M059J (cell line): ENCODE data around the gene LARGE1. TPM values are rescaled to one million over a fixed set of nuclear protein-coding genes. Genes with fewer than 3 reads are reported as not detected.

ENCODE experiments used
- DNase-seq: peaks from one replicate; pipeline ENCODE4 v3.0.0-alpha.2; 2012; ENCODE audit warnings: low read depth
- total RNA-seq: library from RNA; depleted of rRNA; stranded (reverse); fragments of >200 nt; shearing (Covaris generic); gene quantifications from 2 replicates; pipeline ENCODE4 v1.2.3, GENCODE V29; 2014

The LARGE1 gene
- total RNA-seq, 1 experiment from 2014 or later: 3.4 TPM

- DNase-seq: no peak
Measured at GRCh38 chr22:33658775-33659174, 261.5 kb downstream of the LARGE1 start.

DNA sequence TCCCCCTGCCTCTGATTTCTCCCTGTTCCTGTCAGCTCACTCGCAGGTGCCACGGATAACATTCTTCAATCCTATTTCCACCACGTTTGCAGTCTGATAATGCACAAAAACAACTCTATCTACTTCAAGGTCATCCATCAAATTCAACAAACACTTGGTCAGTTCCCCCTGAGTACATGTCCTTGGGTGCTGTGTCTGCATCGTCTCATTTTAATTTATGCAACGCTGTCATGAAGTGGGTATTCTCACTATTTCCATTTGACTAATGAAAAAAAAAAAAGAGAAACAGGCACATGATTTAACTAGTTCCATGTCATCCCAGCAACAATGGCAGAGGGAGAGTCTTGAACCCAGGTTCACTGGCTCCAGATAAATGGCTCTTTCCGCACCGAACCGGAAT is 262.6 kb downstream of the LARGE1 start:
- DNase-seq: no peak

GRCh38 chr22:33656808-33657628 is 263.3 kb downstream of the LARGE1 start:
- DNase-seq: no peak

- no peak for DNase-seq
Measured at GRCh38 chr22:33654173-33654895, 265.9 kb downstream of the LARGE1 start.

DNA sequence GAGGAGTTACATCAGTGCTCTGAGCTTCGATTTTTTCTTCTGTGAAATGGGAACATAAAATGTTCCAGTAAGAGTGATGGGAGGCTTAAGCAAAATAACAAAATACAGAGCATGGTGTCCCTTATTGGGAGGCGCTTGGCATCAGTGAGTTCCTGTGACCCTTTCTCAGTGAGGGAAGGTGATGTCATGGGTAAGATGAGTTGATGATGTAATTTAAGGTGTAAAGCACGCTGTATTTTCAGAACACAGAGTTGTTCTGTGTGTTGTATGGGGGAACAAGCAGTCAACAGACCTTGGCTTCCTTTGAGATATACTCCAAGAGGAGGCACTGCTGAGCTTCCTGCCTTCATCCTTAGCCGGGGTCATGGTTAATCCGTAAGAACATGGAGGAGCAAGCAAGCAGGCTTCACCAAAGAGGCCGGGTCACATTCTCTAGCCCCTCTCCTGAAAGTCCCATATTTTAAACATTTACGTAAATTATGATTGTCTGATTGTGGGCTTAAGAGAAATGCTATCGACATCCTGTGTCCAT is 266.7 kb downstream of the LARGE1 start:
- DNase-seq: no peak

DNA sequence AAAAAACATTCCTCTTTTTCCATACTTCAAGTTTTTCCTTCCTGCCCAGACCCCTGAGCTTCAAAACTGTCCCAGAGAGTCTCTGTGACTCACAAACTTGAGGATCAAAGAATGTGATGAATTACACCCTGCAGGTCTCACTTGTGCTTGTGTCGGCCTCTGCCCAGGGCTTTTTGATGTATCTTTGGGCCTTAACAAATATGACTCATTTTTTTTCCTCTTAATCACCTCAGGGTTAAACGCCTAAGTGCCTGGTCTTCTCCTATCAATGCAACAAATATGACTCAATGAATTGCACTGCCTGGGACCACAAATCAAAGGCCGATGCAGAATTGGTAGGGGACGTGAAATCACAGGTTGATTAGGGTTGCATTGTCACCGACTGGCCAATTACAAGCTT is 267.7 kb downstream of the LARGE1 start:
- peak; percentile 43 for DNase-seq

DNA sequence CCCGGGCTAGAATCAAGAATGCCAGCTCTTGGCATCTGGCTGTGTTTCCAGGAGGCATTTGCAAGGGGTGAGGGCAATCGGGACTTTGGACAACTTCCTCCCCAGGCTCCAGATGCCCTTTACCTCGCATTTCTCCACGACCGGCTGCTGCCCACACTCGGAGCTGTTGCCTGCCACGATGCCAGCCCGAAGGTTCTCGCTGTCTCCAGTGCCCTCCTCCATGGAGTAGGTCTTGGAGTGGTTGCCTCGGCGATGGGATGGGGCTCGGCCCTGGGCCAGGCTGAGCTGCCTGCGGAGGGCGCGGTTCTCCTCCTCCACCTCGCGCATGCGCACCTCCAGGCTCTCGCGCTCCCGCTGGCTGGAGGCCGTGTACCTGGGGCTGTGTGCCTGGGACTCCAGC is 270.0 kb downstream of the LARGE1 start:
- no peak for DNase-seq

GRCh38 chr22:33648478-33648877 is 271.8 kb downstream of the LARGE1 start:
- no peak for DNase-seq

- no peak for DNase-seq
Measured at GRCh38 chr22:33640900-33641299, 279.4 kb downstream of the LARGE1 start.

DNA sequence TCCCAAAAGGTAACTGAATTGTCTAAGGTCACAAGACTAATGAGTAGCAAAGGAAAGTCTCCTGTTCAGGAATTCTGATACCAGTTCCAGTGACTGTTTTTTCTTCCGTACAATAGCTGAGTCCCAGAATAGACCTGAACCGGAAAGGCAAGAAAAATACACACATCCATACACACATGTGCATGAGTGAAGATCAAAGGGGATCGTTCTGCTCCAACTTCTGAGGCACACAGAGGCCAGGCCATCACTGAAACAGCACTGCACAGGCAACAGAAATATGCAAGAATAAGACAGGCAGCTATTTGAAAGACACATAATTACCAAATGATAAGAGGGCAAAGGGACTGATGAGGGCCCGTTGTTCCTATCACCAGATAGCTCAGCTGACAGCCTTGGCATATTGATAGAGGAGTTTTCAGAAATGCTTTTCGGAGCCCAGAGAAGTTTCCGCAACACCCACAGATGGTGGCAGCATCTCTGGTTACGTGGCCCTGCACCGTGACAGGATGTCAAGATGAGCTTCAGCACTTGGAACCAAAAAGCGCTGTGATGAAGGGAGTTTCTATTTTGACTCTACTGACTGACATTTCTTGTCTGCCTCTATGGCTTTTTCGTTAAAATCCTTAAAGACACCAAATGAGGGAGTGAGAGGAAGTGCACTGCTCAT is 280.6 kb downstream of the LARGE1 start:
- no peak for DNase-seq

- no peak for DNase-seq
Measured at GRCh38 chr22:33635766-33636165, 284.5 kb downstream of the LARGE1 start.

DNA sequence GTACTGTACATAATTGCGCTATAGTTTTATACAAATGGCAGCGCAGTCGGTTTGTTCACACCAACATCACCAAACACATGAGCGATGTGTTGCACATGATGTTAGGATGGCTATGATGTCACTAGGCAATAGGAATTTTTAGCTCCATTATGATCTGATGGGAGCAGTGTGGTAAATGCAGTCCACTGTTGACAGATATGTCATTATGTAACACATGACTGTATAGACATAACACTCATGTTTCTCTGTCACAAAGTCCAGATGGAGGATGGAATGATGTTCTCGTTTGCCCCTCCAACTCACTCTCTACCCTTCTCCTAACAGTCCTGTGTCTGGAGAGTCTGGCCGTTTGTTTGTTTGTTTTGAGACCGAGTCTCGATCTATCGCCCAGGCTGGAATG is 288.5 kb downstream of the LARGE1 start:
- DNase-seq: no peak

GRCh38 chr22:33625959-33626358 is 294.3 kb downstream of the LARGE1 start:
- no peak for DNase-seq

GRCh38 chr22:33620085-33620484 is 300.2 kb downstream of the LARGE1 start:
- no peak for DNase-seq

DNA sequence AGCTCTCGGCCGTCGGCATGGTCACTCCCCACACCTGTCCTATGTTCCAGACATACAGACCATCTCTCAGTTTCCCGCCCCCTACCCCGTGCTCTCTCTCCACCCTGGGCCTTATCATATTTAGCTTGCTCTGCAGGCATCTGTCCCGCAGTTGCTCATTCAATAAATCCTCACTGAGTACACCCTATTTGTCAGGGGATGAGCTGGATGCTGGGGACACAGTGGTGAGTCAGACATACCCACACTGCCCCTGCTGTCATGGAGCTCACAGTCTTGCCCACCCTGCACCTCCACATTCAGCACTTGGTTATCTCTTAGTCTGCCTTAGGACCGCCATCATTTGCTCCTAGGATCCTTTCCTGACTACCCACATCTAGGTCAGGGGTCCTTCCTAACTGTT is 313.8 kb downstream of the LARGE1 start:
- no peak for DNase-seq

GRCh38 chr22:33605666-33606065 is 314.6 kb downstream of the LARGE1 start:
- DNase-seq: no peak

DNA sequence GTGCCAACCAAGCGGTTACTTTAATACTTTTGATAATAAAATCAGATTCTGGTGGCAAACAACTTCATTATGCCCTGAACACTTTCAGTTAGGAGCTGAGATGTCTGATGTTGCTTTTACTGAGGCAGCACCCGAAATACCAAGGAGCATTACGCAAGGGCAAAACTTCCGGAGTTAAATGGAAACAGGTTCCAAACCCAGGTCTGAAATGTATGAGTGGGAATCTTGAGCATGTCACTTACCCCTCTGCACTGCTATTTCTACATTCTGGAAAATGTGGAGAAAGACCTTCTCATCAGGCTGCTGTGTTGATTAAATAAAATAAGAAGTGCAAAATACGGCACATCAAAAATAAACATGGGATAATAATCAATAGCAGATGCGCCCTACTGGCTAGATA is 315.1 kb downstream of the LARGE1 start:
- no peak for DNase-seq

- DNase-seq: no peak
Measured at GRCh38 chr22:33601062-33601461, 319.2 kb downstream of the LARGE1 start.

DNA sequence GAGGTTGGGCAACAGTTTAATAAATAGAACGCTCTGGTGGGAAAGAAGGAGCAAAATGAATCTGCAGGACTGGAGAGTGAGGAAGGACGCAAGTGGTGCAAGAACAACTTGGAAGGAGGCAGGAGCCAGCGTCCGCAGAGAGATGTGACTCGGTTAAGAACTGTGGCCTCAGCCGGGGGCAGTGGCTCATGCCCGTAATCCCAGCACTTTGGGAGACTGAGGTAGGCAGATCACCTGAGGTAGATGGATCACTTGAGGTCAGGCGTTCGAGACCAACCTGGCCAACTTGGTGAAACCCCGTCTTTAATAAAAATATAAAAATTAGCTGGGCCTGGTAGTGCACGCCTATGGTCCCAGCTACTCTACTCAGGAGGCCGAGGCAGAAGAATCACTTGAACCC is 319.7 kb downstream of the LARGE1 start:
- no peak for DNase-seq

DNA sequence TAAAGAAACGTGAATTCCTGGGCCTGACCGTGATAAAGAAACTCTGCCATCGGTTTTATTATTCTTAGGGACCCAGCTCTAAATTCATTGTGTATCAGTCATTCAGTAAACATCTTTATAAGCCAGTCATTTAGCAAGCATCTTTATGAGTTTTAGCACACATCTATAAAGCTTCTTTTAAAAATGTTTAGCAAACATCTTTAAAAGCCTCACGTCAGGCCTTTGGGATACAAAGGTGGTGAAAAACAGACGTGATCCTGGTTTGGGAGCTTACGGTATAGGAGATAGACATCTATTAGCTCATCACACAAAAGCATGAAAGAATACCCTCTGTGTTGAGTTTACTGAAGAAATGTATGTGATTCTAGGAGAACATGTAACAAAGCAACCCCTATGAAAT is 320.2 kb downstream of the LARGE1 start:
- no peak for DNase-seq

- DNase-seq: no peak
Measured at GRCh38 chr22:33599596-33599995, 320.7 kb downstream of the LARGE1 start.

GRCh38 chr22:33598821-33599220 is 321.5 kb downstream of the LARGE1 start:
- DNase-seq: no peak
